HG03139 (cell line): ENCODE data around the gene COL25A1.
A peak's percentile ranks its signal among the peaks of the same experiment; 100 is the strongest.

Experiments used
- ATAC-seq: cut with Tn5 transposase; IDR thresholded peaks from one replicate; pipeline ENCODE4 v1.9.1; 2021; ENCODE audit not compliant: unreplicated experiment

The COL25A1 gene

DNA sequence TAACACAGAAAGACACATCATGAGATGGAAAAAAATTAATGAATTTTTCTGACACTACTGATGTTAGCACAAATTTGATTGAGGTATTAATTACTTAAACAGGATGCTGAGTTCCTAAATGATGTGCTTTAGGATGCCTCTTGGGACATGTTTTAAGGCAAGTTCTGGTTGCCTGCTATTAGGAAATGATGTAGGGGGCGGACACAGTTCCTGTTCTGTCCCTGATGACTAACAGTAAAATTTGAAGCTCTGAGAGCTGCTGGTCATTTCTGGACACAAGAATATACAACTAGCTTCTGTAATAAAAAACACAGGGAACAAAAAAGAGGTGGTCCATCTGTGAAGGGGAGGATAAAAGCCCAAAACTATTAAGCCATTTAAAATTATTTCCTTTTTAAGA lies 376.4 kb downstream of the COL25A1 start:
- ATAC-seq, result no peak

DNA sequence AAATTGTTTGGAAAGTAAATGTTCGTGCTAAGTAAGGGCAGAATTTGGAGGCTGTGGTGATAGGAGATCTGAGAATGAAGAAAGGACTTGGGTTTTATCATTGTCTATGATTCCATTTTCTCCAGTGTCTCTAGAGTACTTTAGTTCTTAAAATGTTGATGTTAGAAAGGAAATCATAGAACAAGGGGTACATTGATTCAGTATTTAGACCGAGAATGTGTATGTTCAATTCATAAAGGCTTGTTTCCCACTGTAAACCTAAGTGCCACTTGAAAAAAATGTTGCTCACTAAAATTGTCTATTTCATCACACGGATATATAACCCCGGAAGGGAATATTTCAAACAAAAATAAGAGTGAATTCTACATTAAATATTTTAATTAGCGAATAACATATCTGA lies 380.3 kb downstream of the COL25A1 start:
- no peak for ATAC-seq

GRCh38 chr4:108920395-108921087 lies 381.9 kb downstream of the COL25A1 start:
- no peak for ATAC-seq

- no peak for ATAC-seq
Observed at GRCh38 chr4:108919226-108919893, 383.1 kb downstream of the COL25A1 start.

DNA sequence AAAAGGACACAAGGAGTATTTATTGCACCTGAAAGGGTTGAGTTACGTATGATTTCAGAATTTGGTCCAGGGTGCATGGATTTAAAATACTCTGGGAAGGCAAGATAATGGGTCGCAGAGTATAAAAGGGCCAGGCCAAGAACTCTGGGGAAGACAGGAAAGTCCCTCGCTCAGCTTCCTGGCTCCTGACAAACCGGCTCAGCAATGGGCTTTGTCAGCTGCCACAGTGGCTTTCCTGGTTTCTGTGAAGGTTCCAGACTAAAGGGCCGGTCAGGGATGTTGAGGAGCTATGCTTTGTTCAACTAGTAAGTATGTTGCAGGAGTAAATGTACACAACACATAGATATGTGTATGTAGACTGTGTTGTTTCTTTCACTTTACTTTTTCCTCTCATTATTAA lies 385.2 kb downstream of the COL25A1 start:
- no peak for ATAC-seq

DNA sequence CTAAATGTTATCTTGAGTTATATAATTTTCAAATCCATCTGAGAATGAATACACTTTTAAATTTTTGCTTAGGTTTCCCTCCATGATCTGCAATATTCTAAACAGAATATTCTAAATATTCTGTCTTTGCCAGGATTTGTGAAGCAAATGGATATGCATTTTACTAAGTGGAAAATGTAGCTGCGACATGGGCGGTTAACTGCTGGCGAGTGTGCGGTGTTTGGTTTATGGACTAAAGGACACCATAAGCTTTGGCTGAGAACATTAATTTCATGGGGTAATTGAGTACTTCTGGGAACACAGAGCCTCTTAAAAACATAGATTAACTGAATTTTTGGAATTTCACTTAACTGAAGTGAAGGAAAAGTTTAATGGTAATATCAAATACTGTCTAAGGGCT lies 385.8 kb downstream of the COL25A1 start:
- no peak for ATAC-seq

DNA sequence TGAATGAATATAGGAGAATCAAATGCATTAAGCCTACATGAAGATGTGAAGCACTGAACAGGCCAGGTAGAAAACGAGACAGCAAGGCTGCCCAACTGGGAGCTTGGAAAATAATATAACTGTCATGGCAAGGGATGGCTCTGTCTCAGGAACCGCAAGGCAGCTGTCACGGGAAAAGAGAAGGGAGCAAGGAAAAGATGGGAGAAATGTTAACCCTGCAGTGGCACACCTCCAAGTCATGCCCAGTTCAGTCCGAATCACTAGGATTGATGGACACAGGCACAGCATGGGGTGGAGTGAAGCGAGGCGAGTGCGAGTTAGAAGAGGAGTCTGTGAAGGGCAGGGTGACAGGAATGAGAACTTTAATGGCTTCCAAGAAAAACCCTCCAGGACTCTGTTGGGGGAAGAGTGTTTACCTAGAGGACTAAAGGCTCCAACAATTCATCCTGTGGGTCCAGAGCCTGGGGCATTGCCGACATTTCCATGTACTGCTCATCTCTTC lies 395.5 kb downstream of the COL25A1 start:
- ATAC-seq, result no peak

DNA sequence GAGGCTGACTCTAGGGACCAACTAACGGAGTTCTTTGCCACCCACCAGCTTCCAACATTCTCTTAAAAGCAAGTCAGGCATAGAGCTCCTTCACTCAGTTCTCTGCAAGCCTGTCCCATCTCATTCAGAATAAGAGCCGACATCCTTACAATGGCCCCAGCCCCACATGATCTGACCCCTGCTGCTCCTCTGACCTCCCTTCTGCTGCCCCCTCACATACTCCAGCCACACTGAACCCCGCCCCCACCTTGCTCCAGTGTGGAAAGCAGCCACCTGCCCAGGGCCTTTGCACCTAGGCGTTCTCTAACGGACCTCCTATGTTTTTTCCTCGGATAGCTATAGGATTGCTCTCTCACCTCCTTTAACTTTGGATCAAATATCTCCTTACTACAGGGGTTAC lies 396.5 kb downstream of the COL25A1 start:
- ATAC-seq, result no peak

DNA sequence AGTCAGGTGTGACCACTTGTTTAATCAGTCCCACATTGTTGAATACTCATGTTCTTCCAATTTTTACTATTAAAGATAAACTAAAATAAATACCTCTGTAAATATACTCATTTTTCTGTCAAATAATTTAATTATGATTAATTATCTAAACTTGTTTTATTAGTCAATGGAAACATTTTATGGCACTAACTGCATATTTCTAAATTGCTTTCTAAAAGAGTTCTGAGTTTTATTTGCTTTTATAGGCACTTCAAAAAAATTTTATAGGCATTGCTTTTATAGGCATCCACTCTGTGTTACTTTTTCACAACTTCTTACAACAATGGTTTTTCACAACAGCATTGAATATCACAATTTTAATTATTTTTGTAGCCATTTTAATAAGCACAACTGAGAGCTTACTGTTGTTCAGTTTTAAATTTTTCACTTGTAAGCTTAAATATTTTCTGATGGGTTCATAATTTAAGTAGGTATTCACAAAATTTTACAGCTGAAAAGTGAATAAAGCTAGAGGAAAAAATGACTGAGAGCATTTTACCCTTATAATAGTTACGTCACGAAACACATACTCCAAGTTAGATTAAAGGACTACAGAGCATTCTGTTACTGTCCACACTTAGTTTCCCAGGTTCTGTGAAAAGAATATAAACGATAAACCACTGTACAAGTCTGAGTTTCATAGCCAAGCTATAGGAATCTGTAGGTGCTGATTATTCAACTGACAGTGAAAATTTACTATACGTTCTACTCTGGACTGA lies 398.8 kb downstream of the COL25A1 start:
- ATAC-seq, result no peak

DNA sequence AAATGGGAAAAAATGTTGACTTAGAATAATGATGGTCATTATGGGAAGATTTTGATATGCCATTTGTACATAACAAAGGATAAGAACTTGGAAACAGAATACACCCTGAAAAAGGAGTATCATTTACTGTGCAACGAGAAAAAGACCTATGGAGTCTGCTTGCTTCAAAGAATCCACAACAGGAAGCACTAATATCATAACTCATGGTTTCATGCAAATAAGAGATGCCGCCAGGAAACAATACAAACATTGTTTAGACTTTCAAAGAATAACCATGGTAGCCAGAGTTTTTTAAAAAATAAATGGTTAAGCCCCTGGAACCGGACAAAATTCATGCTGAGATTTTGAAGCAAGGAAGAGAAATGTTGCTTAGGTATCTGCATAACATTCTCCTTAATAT lies 399.7 kb downstream of the COL25A1 start:
- ATAC-seq, result peak; percentile 74

DNA sequence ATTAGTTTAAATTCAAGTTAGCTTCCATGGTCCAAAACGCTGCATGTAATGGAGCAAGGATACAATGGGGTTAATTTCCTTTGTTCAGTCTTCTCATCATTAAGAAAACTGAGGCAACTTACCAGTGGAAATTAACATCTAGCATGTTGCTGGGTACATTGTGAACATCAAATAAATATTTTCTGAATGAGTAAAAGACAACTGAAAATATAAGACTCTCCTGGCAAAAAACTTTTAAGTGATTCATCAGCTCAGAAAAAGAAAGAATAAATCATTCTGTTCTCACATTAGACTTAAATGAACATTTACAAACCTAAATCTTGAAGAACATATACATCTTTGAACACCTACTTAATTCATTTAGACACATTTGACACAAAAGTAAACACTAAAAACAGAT lies 401.2 kb downstream of the COL25A1 start:
- no peak for ATAC-seq

DNA sequence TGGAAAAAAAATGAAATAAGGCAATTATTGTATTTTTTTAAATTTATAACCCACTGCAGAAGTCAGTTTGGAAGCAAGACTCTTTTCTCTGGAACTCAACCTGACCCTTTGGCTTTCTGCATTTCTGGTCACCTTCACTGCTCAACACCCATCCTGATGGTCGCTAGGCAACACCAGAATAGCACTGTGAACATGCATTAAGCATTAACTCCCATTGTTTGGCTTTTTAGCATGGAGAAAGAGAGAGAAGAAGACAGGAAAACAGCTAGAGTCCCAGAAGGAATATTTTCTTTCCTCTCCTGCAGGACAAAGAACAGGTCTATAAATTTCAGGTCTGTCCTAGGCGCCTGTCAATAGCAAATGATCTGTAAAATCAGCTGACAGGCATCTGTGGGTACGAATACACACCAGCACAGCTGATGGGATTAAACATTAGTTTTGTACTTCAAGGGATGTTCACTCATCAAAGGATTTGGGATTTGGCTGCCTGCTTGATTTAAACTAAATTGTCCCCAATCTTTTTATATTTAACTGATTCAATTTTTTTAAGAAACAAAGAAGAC lies 402.4 kb downstream of the COL25A1 start:
- no peak for ATAC-seq

GRCh38 chr4:108893468-108893867 lies 409.0 kb downstream of the COL25A1 start:
- no peak for ATAC-seq

- ATAC-seq, result no peak
Observed at GRCh38 chr4:108891896-108892590, 410.4 kb downstream of the COL25A1 start.

DNA sequence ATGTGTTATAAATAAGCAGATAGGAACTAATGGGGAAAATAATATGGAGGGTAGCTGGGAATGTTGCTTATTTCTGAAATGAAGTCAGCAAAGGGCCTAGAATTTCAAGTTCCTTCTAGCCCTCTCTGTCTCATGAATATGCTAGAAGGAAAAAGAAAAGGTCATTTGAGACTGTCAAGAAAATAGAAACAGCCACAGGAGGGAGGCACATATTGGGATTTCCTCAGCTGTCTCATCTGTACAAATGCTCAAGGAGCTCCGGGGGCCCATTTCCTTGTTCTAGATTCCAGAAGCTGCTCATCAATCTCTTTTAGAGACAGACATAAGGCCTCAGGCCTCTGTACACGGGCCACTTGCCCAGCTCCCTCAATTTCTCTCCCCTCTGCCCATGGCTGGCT lies 412.0 kb downstream of the COL25A1 start:
- ATAC-seq, result no peak

DNA sequence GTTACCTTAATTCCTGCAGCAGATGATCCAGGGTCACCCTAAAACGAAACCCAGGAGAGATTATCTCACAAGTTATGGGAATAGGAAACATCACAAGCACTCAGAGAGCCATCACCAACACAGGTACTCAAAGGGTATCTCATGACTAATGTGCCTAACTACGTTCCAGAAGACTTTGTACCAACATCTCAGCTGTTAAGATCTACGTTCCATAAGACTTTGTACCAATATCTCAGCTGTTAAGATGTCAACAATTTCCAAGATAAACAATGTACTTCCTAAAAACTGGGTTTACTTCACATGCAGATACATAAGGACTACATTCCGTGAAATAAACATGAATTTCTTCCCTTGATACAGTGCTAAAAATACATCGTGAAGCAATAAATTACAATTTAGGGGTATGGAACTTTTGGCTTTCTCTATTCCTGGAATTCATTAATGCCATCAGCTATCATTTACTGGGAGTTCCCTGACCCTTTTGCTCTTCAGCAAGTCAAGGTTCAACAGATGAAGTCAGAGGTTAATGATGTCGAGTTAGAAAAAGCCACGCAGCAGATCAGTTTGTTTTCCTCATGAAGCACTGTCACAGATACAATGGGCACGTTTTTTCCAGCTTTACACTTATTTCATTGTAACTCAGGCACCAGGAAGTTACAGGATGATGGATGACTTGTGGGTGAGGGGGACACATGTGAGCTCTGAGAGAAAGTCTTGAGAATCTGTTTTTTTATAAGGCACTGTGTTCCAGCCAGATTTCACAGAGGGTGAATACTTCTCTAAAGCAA lies 412.6 kb downstream of the COL25A1 start:
- ATAC-seq, result no peak

DNA sequence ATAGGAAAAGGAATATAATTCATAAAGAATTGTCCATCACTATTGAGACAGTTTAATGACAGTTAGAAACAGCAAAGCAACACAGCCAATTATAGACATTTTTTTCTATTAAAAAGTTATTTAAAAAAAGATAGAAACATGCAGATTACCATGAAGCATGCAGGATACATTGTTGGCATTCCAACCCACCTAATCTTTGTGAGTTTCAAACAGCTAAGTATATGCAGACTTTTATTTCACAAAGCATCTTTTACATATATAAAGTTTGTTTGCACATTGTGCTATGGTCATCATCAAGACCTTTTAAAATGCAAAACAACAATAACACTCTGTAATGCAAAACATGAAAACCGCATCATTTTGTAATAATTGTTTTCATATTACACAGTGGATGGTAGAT lies 413.7 kb downstream of the COL25A1 start:
- ATAC-seq, result no peak

DNA sequence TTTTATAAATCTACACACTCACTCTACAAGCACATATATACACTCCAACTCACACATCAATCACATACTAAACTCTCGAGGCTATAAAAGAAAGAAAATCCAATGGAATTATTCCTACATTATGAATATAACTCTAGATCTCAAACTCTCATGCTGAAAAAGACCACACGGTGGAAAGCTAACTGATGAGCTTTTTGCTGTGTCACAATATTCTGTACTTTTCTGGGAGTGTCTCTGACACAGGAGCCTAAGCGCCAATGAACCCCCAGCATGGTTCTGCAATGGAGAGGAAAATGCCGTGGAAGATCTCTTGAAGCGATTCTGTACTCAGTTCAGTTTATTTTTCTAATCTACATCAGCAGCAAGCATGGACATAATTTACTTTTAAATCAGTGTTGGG lies 415.4 kb downstream of the COL25A1 start:
- no peak for ATAC-seq

DNA sequence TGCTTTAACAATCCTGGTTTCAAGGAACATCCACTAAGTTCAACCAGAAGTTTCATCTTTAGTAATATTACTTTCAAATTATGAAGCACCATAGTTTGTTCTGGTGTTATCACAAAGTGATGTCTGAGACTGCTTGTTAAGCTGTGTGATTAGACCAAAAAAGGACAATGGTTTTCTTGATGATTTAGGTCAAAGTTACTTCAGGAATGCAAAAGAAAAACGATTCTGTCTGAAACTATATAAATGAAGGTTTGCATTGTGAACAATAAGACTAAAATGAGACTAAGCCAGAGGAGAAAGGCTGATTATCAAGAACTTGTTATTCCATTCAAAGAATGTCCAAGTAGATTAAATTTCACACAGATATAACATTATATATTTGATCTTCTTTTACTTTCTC lies 417.2 kb downstream of the COL25A1 start:
- no peak for ATAC-seq

- ATAC-seq, result no peak
Observed at GRCh38 chr4:108884596-108884995, 417.9 kb downstream of the COL25A1 start.
